H1 (cell line): ENCODE results near the gene PPP1R12B. TPM values are rescaled to one million over a fixed set of nuclear protein-coding genes. Genes with fewer than 3 reads are reported as not detected.

Experiments
- CTCF ChIA-PET: fragments of 300-600 bp; sonication (Branson Sonifier 250); formaldehyde crosslinking; loops from one replicate; lab custom pipeline; 2021; ENCODE audit not compliant: partially characterized antibody; lab: Charles Lee
- POLR2A ChIA-PET: fragments of 300-600 bp; sonication (Branson Sonifier 250); formaldehyde crosslinking; loops from one replicate; lab custom pipeline; 2021; ENCODE audit warnings: inconsistent platforms; ENCODE audit not compliant: partially characterized antibody; lab: Charles Lee
- DNase-seq, 2 experiments: peaks; one replicate each; pipeline versions ENCODE4 v3.0.0 to v3.0.0-alpha.2; 2010 to 2022; ENCODE audit warnings: low spot score in 2 of 2, low read depth in 1 of 2, mixed read lengths in 1 of 2
- FAIRE-seq: peaks from 2 replicates; lab custom pipeline; 2011; peaks lifted over from hg19 to GRCh38; lab: Jason Lieb, UNC
- H2AFZ ChIP-seq: 2 replicates; pipeline ENCODE4 v1.8.1; 2012; ENCODE audit warnings: low read length, inconsistent platforms
- H2AK5ac ChIP-seq: 2 replicates; pipeline ENCODE4 v1.6.1; 2013; ENCODE audit warnings: low read depth, low read length
- H2BK120ac ChIP-seq: replicated peaks from 2 replicates; pipeline ENCODE3; 2013; ENCODE audit warnings: low read depth, low read length, inconsistent platforms
- H2BK12ac ChIP-seq: 2 replicates; pipeline ENCODE4 v1.6.1; 2013; ENCODE audit warnings: low read depth, low read length
- H2BK15ac ChIP-seq: 2 replicates; pipeline ENCODE4 v1.6.1; 2013; ENCODE audit warnings: low read length
- H2BK20ac ChIP-seq: 2 replicates; pipeline ENCODE4 v1.6.1; 2013; ENCODE audit warnings: low read length
- H2BK5ac ChIP-seq: 2 replicates; pipeline ENCODE4 v1.6.1; 2013; ENCODE audit warnings: low read depth, low read length
- H3K14ac ChIP-seq: 2 replicates; pipeline ENCODE4 v1.6.1; 2013; ENCODE audit warnings: inconsistent platforms; ENCODE audit not compliant: insufficient read length
- H3K18ac ChIP-seq: 2 replicates; pipeline ENCODE4 v1.6.1; 2013; ENCODE audit warnings: low read length; ENCODE audit errors: extremely low read depth
- H3K23ac ChIP-seq: 2 replicates; pipeline ENCODE4 v1.6.1; 2013; ENCODE audit warnings: inconsistent platforms; ENCODE audit not compliant: insufficient read length
- H3K23me2 ChIP-seq: 2 replicates; pipeline ENCODE4 v1.6.1; 2013; ENCODE audit warnings: low read depth, low read length
- H3K27ac ChIP-seq: 2 replicates; pipeline ENCODE4 v1.6.1; 2011; ENCODE audit warnings: low read depth, low read length, inconsistent platforms
- H3K27me3 ChIP-seq, 4 experiments: replicated peaks in 1 of 4; 1 replicate in 1 of 4; 2 replicates in 3 of 4; pipeline versions ENCODE4 v1.6.1 to v1.8.1; 2011 to 2013; ENCODE audit warnings: low read length in 3 of 4, mild to moderate bottlenecking in 3 of 4, inconsistent platforms in 2 of 4, mixed read lengths in 2 of 4, moderate library complexity in 1 of 4; ENCODE audit not compliant: control insufficient read depth in 3 of 4, insufficient read depth in 3 of 4; ENCODE audit errors: extremely low read depth in 1 of 4
- H3K36me3 ChIP-seq, 4 experiments: 2 replicates each; pipeline versions ENCODE4 v1.6.1 to v1.8.1; 2011 to 2013; ENCODE audit warnings: mild to moderate bottlenecking in 4 of 4, low read length in 3 of 4, moderate library complexity in 2 of 4, control low read depth in 1 of 4, inconsistent platforms in 1 of 4; ENCODE audit not compliant: insufficient read depth in 4 of 4, control insufficient read depth in 2 of 4
- H3K4ac ChIP-seq: replicated peaks from 2 replicates; pipeline ENCODE3; 2013; ENCODE audit warnings: low read length, low read depth, mixed read lengths, inconsistent platforms; ENCODE audit not compliant: insufficient read length
- H3K4me1 ChIP-seq, 4 experiments: replicated peaks in 1 of 4; 1 replicate in 1 of 4; 2 replicates in 3 of 4; pipeline versions ENCODE4 v1.6.1 to v1.8.1; 2011 to 2013; ENCODE audit warnings: low read length in 3 of 4, inconsistent platforms in 2 of 4, mixed read lengths in 1 of 4; ENCODE audit not compliant: insufficient read depth in 4 of 4, control insufficient read depth in 3 of 4
- H3K4me2 ChIP-seq, 2 experiments: 2 replicates each; pipeline versions ENCODE4 v1.6.1 to v1.8.1; 2011 to 2013; ENCODE audit warnings: low read depth in 2 of 2, low read length in 2 of 2, control low read depth in 1 of 2, inconsistent platforms in 1 of 2, mild to moderate bottlenecking in 1 of 2; ENCODE audit not compliant: insufficient read depth in 1 of 2
- H3K4me3 ChIP-seq, 4 experiments: fragments of 200-600, 300-600 bp in 1 of 4; sonication (generic), shearing (Covaris generic), sonication (Bioruptor Twin) in 1 of 4; 2 replicates each; pipeline versions ENCODE4 v1.5.1 to v1.8.1; 2011 to 2016; ENCODE audit warnings: low read length in 4 of 4, low read depth in 3 of 4, control low read depth in 2 of 4, inconsistent platforms in 2 of 4, mild to moderate bottlenecking in 2 of 4, mixed read lengths in 1 of 4, moderate library complexity in 1 of 4; ENCODE audit not compliant: insufficient read depth in 2 of 4; ENCODE audit errors: extremely low read depth in 1 of 4
- H3K56ac ChIP-seq: replicated peaks from 2 replicates; pipeline ENCODE3; 2013; ENCODE audit warnings: low read depth, mild to moderate bottlenecking, mixed read lengths, low read length, inconsistent platforms; ENCODE audit not compliant: insufficient read length
- H3K79me1 ChIP-seq: 2 replicates; pipeline ENCODE4 v1.6.1; 2013; ENCODE audit warnings: low read depth, low read length, control low read depth
- H3K79me2 ChIP-seq, 2 experiments: 2 replicates each; pipeline versions ENCODE4 v1.6.1 to v1.8.1; 2012 to 2013; ENCODE audit warnings: low read length in 2 of 2, mild to moderate bottlenecking in 2 of 2, inconsistent platforms in 1 of 2; ENCODE audit not compliant: insufficient read depth in 2 of 2, control insufficient read depth in 1 of 2
- H3K9ac ChIP-seq, 4 experiments: replicated peaks in 1 of 4; 1 replicate in 1 of 4; 2 replicates in 3 of 4; pipeline versions ENCODE4 v1.6.1 to v1.8.1; 2011 to 2013; ENCODE audit warnings: low read depth in 3 of 4, low read length in 3 of 4, control low read depth in 2 of 4, mild to moderate bottlenecking in 2 of 4, moderate library complexity in 2 of 4, inconsistent platforms in 1 of 4; ENCODE audit errors: extremely low read depth in 1 of 4
- H3K9me3 ChIP-seq, 2 experiments: 2 replicates each; pipeline versions ENCODE4 v1.6.1 to v1.8.1; 2012 to 2013; ENCODE audit warnings: mild to moderate bottlenecking in 2 of 2, moderate library complexity in 2 of 2, control low read depth in 1 of 2, inconsistent platforms in 1 of 2, low read depth in 1 of 2, low read length in 1 of 2, mixed read lengths in 1 of 2; ENCODE audit not compliant: insufficient read depth in 2 of 2
- H4K20me1 ChIP-seq, 2 experiments: replicated peaks in 1 of 2; 2 replicates each; pipeline versions ENCODE3 to v1.8.1; 2011 to 2013; ENCODE audit warnings: inconsistent platforms in 2 of 2, low read length in 2 of 2, mild to moderate bottlenecking in 1 of 2; ENCODE audit not compliant: insufficient read depth in 2 of 2, control insufficient read depth in 1 of 2
- H4K5ac ChIP-seq: 2 replicates; pipeline ENCODE4 v1.6.1; 2013; ENCODE audit warnings: low read length, low read depth, mixed read lengths, inconsistent platforms; ENCODE audit not compliant: insufficient read length
- H4K8ac ChIP-seq: 2 replicates; pipeline ENCODE4 v1.8.0; 2013; ENCODE audit warnings: mild to moderate bottlenecking, moderate library complexity, low read length, inconsistent platforms; ENCODE audit not compliant: insufficient read depth; ENCODE audit errors: extremely low read depth
- H4K91ac ChIP-seq: replicated peaks from 2 replicates; pipeline ENCODE3; 2013; ENCODE audit warnings: low read length, mixed read lengths, inconsistent platforms; ENCODE audit not compliant: insufficient read length
- BRCA1 ChIP-seq: IDR thresholded peaks from 2 replicates; pipeline ENCODE4 v1.6.1; 2012; ENCODE audit warnings: low read depth, low read length, improper control_type of control experiment
- CTBP2 ChIP-seq: IDR thresholded peaks from 2 replicates; pipeline ENCODE4 v1.7.0; 2011; ENCODE audit warnings: borderline replicate concordance, mild to moderate bottlenecking, moderate library complexity, mixed read lengths, low read length; ENCODE audit not compliant: insufficient read depth, insufficient read length
- EP300 ChIP-seq, 2 experiments: IDR thresholded peaks; 1 replicate in 1 of 2; 2 replicates in 1 of 2; pipeline ENCODE4 v1.6.1; 2011 to 2012; ENCODE audit warnings: low read depth in 2 of 2, low read length in 2 of 2, mild to moderate bottlenecking in 2 of 2, borderline replicate concordance in 1 of 2, inconsistent platforms in 1 of 2, moderate library complexity in 1 of 2
- GTF2F1 ChIP-seq: IDR thresholded peaks from 2 replicates; pipeline ENCODE4 v1.6.1; 2012; ENCODE audit warnings: low read depth, low read length, improper control_type of control experiment, borderline replicate concordance
- PHF8 ChIP-seq: fragments of 200-600 bp; sonication (generic); conservative IDR thresholded peaks from 2 replicates; pipeline ENCODE4 v1.7.1; 2012; ENCODE audit warnings: low read depth, mild to moderate bottlenecking, inconsistent platforms, low read length, moderate library complexity
- POLR2AphosphoS5 ChIP-seq: IDR thresholded peaks from 2 replicates; pipeline ENCODE4 v1.6.1; 2011; ENCODE audit warnings: low read depth, low read length
- RAD21 ChIP-seq, 2 experiments: IDR thresholded peaks in 1 of 2; conservative IDR thresholded peaks in 1 of 2; 2 replicates each; pipeline ENCODE4 v1.6.1; 2011; ENCODE audit warnings: low read depth in 2 of 2, low read length in 2 of 2, improper control_type of control experiment in 1 of 2, inconsistent platforms in 1 of 2, mild to moderate bottlenecking in 1 of 2, moderate library complexity in 1 of 2
- SIRT6 ChIP-seq: IDR thresholded peaks from one replicate; pipeline ENCODE4 v1.7.1; 2012; ENCODE audit warnings: low read length, inconsistent platforms
- SP1 ChIP-seq: IDR thresholded peaks from 2 replicates; pipeline ENCODE4 v1.6.1; 2011; ENCODE audit warnings: low read depth, low read length
- polyA plus RNA-seq, 7 experiments: library from polyadenylated mRNA; depleted of rRNA in 3 of 7; stranded (reverse) in 5 of 7; unstranded in 2 of 7; fragments of >200 nt in 5 of 7; fragments of 200-250 nt in 2 of 7; gene quantifications; 1 replicate in 5 of 7; 2 replicates in 1 of 7; 4 replicates in 1 of 7; pipeline versions ENCODE4 v1.2.1 to v1.2.3, GENCODE V29; 2011 to 2013; ENCODE audit warnings: missing spikeins in 2 of 7, mixed read lengths in 2 of 7
- total RNA-seq: library from RNA; stranded (reverse); fragmentation: NEBNext Ultra II Directional; extraction: Animal tissue kit (Norgen Biotek cat#: 25700); gene quantifications from 2 replicates; pipeline ENCODE4 v1.2.1, GENCODE V29; 2021
- TF ChIP-seq, protein P1 (sequence below), 3 experiments: IDR thresholded peaks; 1 replicate in 2 of 3; 2 replicates in 1 of 3; pipeline versions ENCODE4 v1.5.1 to v1.6.1; 2011; ENCODE audit warnings: low read length in 3 of 3, mild to moderate bottlenecking in 3 of 3, inconsistent platforms in 2 of 3, low read depth in 1 of 3, moderate library complexity in 1 of 3; ENCODE audit not compliant: insufficient read depth in 1 of 3; ENCODE audit errors: control extremely low read depth in 1 of 3
- TF ChIP-seq, protein P2 (sequence below): IDR thresholded peaks from 2 replicates; pipeline ENCODE4 v1.6.1; 2012; ENCODE audit warnings: inconsistent platforms

The PPP1R12B gene
- total and polyA plus RNA-seq, 2 of the 8 experiments (the other 6 are each of a cell fraction or from before 2014, with no cell fraction given) = 7.9 to 18.7 TPM

DNA sequence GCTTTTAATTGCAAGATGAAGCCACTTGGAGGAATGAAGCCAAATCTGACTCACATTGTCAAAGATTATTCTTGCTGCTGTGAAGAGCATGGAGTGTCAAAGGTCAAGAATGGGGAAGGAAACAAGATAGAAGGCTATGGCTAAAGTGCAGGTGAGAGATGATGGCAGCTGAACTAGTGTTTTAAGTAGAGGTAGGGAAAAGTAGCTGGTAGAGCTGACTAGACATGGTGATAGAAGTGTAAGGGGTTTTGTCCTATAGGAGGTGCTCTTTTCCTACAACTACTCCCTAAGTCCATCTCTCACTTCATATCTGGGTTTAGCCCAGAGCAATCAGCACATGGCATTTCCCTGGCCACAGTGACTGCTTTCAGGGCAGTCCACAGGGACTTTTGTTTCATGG is 18.6 kb upstream of the PPP1R12B start:
- Histone ChIP-seq H3K23ac (no peak overlapping the region), H4K20me1 (no peaks in the 10 kb centered on the region), H2BK20ac (no peak overlapping the region), H2BK15ac (no peak overlapping the region), H4K5ac (no peak overlapping the region), H3K4ac (no peak overlapping the region), H3K9ac (no peak overlapping the region), H3K14ac (no peak overlapping the region), H3K27me3 (no peaks in the 10 kb centered on the region), H3K9me3 (no peaks in the 10 kb centered on the region), H3K23me2 (no peaks in the 10 kb centered on the region), H3K27ac (no peak overlapping the region), H3K56ac (no peak overlapping the region), H3K79me2 (no peaks in the 10 kb centered on the region), H3K4me3 (no peak overlapping the region), H2BK120ac (no peak overlapping the region), H3K36me3 (peaks cover 16 to 47% (median 34%) of the 10 kb centered on the region in 4 experiments), H2AFZ (no peak overlapping the region), H3K18ac (no peak overlapping the region), H4K8ac (no peak overlapping the region), H2AK5ac (no peak overlapping the region), H3K4me2 (no peak overlapping the region), H3K4me1 (no peaks in the 10 kb centered on the region; a peak in 1 of 7 replicates), H4K91ac (no peak overlapping the region), H3K79me1 (no peaks in the 10 kb centered on the region), H2BK5ac (no peak overlapping the region), H2BK12ac (no peak overlapping the region)
- DNase-seq (no peak), FAIRE-seq (peak; percentile 57)
- CTCF ChIA-PET = interaction anchor here (0.6 to 2.6 kb wide), 22 partner anchors 10 to 331 kb away, joined by 3 to 21 read pairs (median 5); partner anchors contain the start of genes PPP1R12B and UBE2T
- POLR2A ChIA-PET = interaction anchor here (1.9 kb wide), 1 partner anchor 14 kb away, joined by 5 read pairs; no protein-coding TSS in a partner anchor
- no peak for TF ChIP-seq SP1
- 0 out of 2 replicates have a peak, but pooled peaks have one; percentile 26 for TF ChIP-seq POLR2AphosphoS5
- no peak for TF ChIP-seq BRCA1
- TF ChIP-seq, protein P1, sequence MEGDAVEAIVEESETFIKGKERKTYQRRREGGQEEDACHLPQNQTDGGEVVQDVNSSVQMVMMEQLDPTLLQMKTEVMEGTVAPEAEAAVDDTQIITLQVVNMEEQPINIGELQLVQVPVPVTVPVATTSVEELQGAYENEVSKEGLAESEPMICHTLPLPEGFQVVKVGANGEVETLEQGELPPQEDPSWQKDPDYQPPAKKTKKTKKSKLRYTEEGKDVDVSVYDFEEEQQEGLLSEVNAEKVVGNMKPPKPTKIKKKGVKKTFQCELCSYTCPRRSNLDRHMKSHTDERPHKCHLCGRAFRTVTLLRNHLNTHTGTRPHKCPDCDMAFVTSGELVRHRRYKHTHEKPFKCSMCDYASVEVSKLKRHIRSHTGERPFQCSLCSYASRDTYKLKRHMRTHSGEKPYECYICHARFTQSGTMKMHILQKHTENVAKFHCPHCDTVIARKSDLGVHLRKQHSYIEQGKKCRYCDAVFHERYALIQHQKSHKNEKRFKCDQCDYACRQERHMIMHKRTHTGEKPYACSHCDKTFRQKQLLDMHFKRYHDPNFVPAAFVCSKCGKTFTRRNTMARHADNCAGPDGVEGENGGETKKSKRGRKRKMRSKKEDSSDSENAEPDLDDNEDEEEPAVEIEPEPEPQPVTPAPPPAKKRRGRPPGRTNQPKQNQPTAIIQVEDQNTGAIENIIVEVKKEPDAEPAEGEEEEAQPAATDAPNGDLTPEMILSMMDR (IDR thresholded peaks at IDR 0.05; ENCODE audit: control extremely low read depth in 1 of 3, insufficient read depth in 1 of 3, low read depth in 1 of 3, low read length in 3 of 3) = peak in 2 of 3 experiments; percentile 35 to 63; a peak in 3 of 4 replicates
- TF ChIP-seq RAD21 (IDR thresholded peaks at IDR 0.05 in 1 of 2, conservative IDR thresholded peaks at IDR 0.05 in 1 of 2; ENCODE audit: low read depth in 2 of 2, low read length in 2 of 2) = peak; percentile 43 to 62
- TF ChIP-seq GTF2F1 = no peak
- no peak for TF ChIP-seq EP300 (IDR thresholded peaks at IDR 0.05; ENCODE audit: borderline replicate concordance in 1 of 2, low read depth in 2 of 2, low read length in 2 of 2)
- no peak for TF ChIP-seq CTBP2
- TF ChIP-seq, protein P2, sequence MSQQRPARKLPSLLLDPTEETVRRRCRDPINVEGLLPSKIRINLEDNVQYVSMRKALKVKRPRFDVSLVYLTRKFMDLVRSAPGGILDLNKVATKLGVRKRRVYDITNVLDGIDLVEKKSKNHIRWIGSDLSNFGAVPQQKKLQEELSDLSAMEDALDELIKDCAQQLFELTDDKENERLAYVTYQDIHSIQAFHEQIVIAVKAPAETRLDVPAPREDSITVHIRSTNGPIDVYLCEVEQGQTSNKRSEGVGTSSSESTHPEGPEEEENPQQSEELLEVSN = no peak
- no peak for TF ChIP-seq PHF8
- TF ChIP-seq SIRT6 = no peak
